ENCODE data around the gene COPS3. TPM values are rescaled to one million over a fixed set of nuclear protein-coding genes. Genes with fewer than 3 reads are reported as not detected.
A peak's percentile ranks its signal among the peaks of the same experiment; 100 is the strongest.

The COPS3 gene
- total RNA-seq, 1 experiment from 2014 or later: 87.6 TPM

DNA sequence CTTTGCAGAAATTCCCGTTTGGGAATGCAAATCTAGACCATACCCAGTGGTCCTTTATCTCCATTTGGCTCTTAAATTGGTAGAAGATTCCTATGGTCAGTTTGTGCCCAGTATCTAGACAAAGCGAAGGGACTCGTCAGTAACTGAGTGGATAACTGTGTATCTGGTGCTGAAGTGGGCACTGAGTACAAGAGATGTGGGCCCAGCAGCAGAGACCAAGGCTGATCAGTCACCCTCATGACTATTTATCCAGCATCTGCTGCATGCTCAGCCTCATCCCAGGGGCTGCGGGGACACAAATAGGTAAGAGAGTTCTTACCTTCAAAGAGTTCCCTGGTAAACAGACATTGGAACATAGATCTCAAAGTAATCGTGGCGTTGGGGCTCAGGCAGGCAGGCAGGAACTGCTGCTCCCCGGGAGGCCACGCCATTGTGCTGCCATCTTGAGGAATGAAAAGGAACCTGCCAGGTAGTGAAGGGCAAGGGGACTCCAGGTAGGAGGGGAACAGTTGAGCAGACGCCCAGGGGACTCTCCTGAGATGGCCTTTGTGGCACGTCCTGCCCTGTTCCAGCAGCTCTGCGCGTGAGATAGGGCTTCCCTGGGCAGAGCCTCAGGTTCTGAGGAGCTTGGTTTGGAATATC, 32.4 kb upstream of the COPS3 start:
- Histone ChIP-seq H3K4me1 (replicated peaks; ENCODE audit: insufficient read depth) (no peaks in the 10 kb centered on the region), H3K4me2 (no peak overlapping the region), H3K9me3 (ENCODE audit: insufficient read depth, low read depth) (no peaks in the 10 kb centered on the region), H3K4me3 (no peak overlapping the region), H4K20me1 (ENCODE audit: insufficient read depth) (no peaks in the 10 kb centered on the region), H3K27ac (no peak overlapping the region), H3K9me2 (ENCODE audit: insufficient read depth) (no peaks in the 10 kb centered on the region), H3K36me3 (ENCODE audit: low read depth) (no peaks in the 10 kb centered on the region), H2AFZ (no peak overlapping the region), H3F3A (ENCODE audit: insufficient read depth, low read depth) (no peaks in the 10 kb centered on the region), H3K27me3 (ENCODE audit: insufficient read depth, low read depth) (no peaks in the 10 kb centered on the region), H3K79me2 (ENCODE audit: low read depth) (no peaks in the 10 kb centered on the region)
- DNase-seq: peak in 1 of 2 experiments; percentile 70
- BruUV-seq (replicated peaks): no TSS peak
- intact Hi-C loops (cut with micrococcal nuclease; ENCODE audit: unreplicated experiment): loop anchor here (1.0 to 5.0 kb wide), 2 partner anchors 312 to 396 kb away; no protein-coding TSS in a partner anchor
- TF ChIP-seq, protein P1, sequence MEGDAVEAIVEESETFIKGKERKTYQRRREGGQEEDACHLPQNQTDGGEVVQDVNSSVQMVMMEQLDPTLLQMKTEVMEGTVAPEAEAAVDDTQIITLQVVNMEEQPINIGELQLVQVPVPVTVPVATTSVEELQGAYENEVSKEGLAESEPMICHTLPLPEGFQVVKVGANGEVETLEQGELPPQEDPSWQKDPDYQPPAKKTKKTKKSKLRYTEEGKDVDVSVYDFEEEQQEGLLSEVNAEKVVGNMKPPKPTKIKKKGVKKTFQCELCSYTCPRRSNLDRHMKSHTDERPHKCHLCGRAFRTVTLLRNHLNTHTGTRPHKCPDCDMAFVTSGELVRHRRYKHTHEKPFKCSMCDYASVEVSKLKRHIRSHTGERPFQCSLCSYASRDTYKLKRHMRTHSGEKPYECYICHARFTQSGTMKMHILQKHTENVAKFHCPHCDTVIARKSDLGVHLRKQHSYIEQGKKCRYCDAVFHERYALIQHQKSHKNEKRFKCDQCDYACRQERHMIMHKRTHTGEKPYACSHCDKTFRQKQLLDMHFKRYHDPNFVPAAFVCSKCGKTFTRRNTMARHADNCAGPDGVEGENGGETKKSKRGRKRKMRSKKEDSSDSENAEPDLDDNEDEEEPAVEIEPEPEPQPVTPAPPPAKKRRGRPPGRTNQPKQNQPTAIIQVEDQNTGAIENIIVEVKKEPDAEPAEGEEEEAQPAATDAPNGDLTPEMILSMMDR (conservative IDR thresholded peaks at IDR 0.05): peak; percentile 72
- TF ChIP-seq EZH2 (IDR thresholded peaks at IDR 0.05; ENCODE audit: low read depth): no peak
- ChIA-PET POLR2A (ENCODE audit: unreplicated experiment) (interaction anchor here (0.7 kb wide), 1 partner anchor 32 kb away, joined by 5 read pairs; no protein-coding TSS in a partner anchor), CTCF (no interaction called here)

DNA sequence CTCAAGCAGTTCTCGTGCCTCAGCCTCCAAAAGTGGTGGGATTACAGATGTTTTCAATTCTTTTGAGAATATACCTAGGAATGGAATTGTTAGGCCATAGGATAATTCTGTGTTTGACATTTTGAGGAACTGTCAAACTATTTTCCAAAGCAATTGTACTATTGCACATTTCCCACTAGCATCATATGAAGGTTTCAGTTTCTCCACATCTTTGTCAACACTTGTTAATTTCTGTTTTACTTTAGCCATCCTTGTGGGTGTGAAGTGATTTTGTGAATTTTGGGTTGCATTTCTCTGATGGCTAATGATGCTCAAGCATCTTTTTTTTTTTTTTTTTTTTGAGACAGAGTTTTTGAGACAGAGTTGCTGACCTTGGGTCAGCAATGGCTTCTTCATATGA, 28.3 kb upstream of the COPS3 start:
- H3F3A ChIP-seq (ENCODE audit: insufficient read depth, low read depth): 0 out of 2 replicates have a peak, but pooled peaks cover 5% of the 10 kb centered on the region
- intact Hi-C loops (cut with micrococcal nuclease; ENCODE audit: unreplicated experiment): no loop called here
- TF ChIP-seq, protein P1 (conservative IDR thresholded peaks at IDR 0.05): no peak
- TF ChIP-seq EZH2 (IDR thresholded peaks at IDR 0.05; ENCODE audit: low read depth): no peak
- no peaks in the 10 kb centered on the region for H3K27me3 ChIP-seq (ENCODE audit: insufficient read depth, low read depth)
- H3K4me3 ChIP-seq: no peak overlapping the region
- no peaks in the 10 kb centered on the region for H4K20me1 ChIP-seq (ENCODE audit: insufficient read depth)
- DNase-seq: no peak
- no TSS peak for BruUV-seq (replicated peaks)
- H2AFZ ChIP-seq: no peak overlapping the region
- H3K9me2 ChIP-seq (ENCODE audit: insufficient read depth): no peaks in the 10 kb centered on the region
- no peak overlapping the region for H3K4me2 ChIP-seq
- CTCF ChIA-PET: no interaction called here
- POLR2A ChIA-PET (ENCODE audit: unreplicated experiment): no interaction called here
- H3K79me2 ChIP-seq (ENCODE audit: low read depth): no peaks in the 10 kb centered on the region
- no peaks in the 10 kb centered on the region for H3K36me3 ChIP-seq (ENCODE audit: low read depth)
- no peaks in the 10 kb centered on the region for H3K9me3 ChIP-seq (ENCODE audit: insufficient read depth, low read depth)
- H3K27ac ChIP-seq: no peak overlapping the region
- no peaks in the 10 kb centered on the region for H3K4me1 ChIP-seq (replicated peaks; ENCODE audit: insufficient read depth)

- Histone ChIP-seq H3K4me2 (no peak overlapping the region), H4K20me1 (ENCODE audit: insufficient read depth) (no peaks in the 10 kb centered on the region), H3K27me3 (ENCODE audit: insufficient read depth, low read depth) (no peaks in the 10 kb centered on the region), H3K9me3 (ENCODE audit: insufficient read depth, low read depth) (no peaks in the 10 kb centered on the region), H3K79me2 (ENCODE audit: low read depth) (no peaks in the 10 kb centered on the region), H2AFZ (no peak overlapping the region), H3K4me3 (no peak overlapping the region), H3F3A (ENCODE audit: insufficient read depth, low read depth) (peaks cover 13% of the 10 kb centered on the region; the same call in 1 of the 2 replicates), H3K4me1 (replicated peaks; ENCODE audit: insufficient read depth) (peaks cover 6% of the 10 kb centered on the region; the same call in 1 of the 2 replicates), H3K36me3 (ENCODE audit: low read depth) (no peaks in the 10 kb centered on the region), H3K27ac (no peak overlapping the region), H3K9me2 (ENCODE audit: insufficient read depth) (no peaks in the 10 kb centered on the region)
- no peak for TF ChIP-seq EZH2 (IDR thresholded peaks at IDR 0.05; ENCODE audit: low read depth)
- TF ChIP-seq, protein P1 (conservative IDR thresholded peaks at IDR 0.05): no peak
- no peak for DNase-seq
- BruUV-seq (replicated peaks): no TSS peak
- ChIA-PET POLR2A (ENCODE audit: unreplicated experiment) (no interaction called here), CTCF (interaction anchor here (0.7 kb wide), 1 partner anchor 20 kb away, joined by 4 read pairs; no protein-coding TSS in a partner anchor)
- intact Hi-C loops (cut with micrococcal nuclease; ENCODE audit: unreplicated experiment): no loop called here
Measured at GRCh38 chr17:17305281-17305801, 24.3 kb upstream of the COPS3 start.
